Measurements from ENCODE around the gene NDUFB7. TPM values are rescaled to one million over a fixed set of nuclear protein-coding genes. Genes with fewer than 3 reads are reported as not detected.

The NDUFB7 gene
- total and polyA plus RNA-seq, 7 experiments from 2014 or later, result 50.6 to 210 (median 70.8) TPM

GRCh38 chr19:14533450-14533849 is 38.4 kb downstream of the NDUFB7 start:
- Histone ChIP-seq H3K27me3 (ENCODE audit: control insufficient read depth in 2 of 2, insufficient read depth in 2 of 2, low read length in 2 of 2) (no peaks in the 10 kb centered on the region), H3K27ac (ENCODE audit: low read depth, low read length) (no peak overlapping the region), H3K36me3 (ENCODE audit: control insufficient read depth in 2 of 3, insufficient read depth in 3 of 3, low read length in 3 of 3) (peaks cover 0 to 11% (median 3%) of the 10 kb centered on the region in 3 experiments), H3K4me1 (ENCODE audit: control insufficient read depth in 2 of 2, insufficient read depth in 2 of 2, low read length in 2 of 2) (peaks cover 19 to 34% of the 10 kb centered on the region in 2 donors), H3K9me3 (ENCODE audit: control insufficient read depth in 2 of 3, low read length in 3 of 3) (no peaks in the 10 kb centered on the region), H3K4me3 (ENCODE audit: low read length) (no peak overlapping the region)
- Mint-ChIP-seq H3K9me3 (no peaks in the 10 kb centered on the region), H3K4me1 (peaks cover 0 to 84% (median 50%) of the 10 kb centered on the region in 7 donors), H3K27ac (peak overlapping the region in 5 of 9 donors; percentile 24 to 70 (median 41)), H3K36me3 (peaks cover 0 to 4% (median 4%) of the 10 kb centered on the region in 5 donors), H3K4me3 (peak overlapping the region in 6 of 10 donors; percentile 12 to 88 (median 34)), H3K27me3 (no peaks in the 10 kb centered on the region)
- no peak for ATAC-seq
- intact Hi-C loops (cut with micrococcal nuclease), result no loop called here
- CTCF ChIA-PET, result interaction anchor here (2.0 kb wide), 1 partner anchor 26 kb away, joined by 8 read pairs; no protein-coding TSS in a partner anchor
- POLR2A ChIA-PET, result interaction anchor here (1.4 to 34.0 kb wide), 3 partner anchors 17 to 38 kb away, joined by 4 to 1101 read pairs (median 7); partner anchors contain the start of genes DNAJB1, GIPC1 and NDUFB7
- no peak for DNase-seq

- H3K9me3 Mint-ChIP-seq, result no peaks in the 10 kb centered on the region
- ChIA-PET CTCF (no interaction called here), POLR2A (interaction anchor here (0.8 to 34.0 kb wide), 6 partner anchors 20 to 41 kb away, joined by 3 to 1101 read pairs (median 4); partner anchors contain the start of genes DNAJB1, GIPC1 and NDUFB7)
- peaks cover 0 to 4% (median 4%) of the 10 kb centered on the region in 5 donors for H3K36me3 Mint-ChIP-seq
- peak overlapping the region; percentile 24 to 100 (median 97) for H3K27ac Mint-ChIP-seq
- Histone ChIP-seq H3K4me3 (ENCODE audit: low read length) (peak overlapping the region; percentile 96), H3K9me3 (ENCODE audit: control insufficient read depth in 2 of 3, low read length in 3 of 3) (no peaks in the 10 kb centered on the region), H3K4me1 (ENCODE audit: control insufficient read depth in 2 of 2, insufficient read depth in 2 of 2, low read length in 2 of 2) (peaks cover 21 to 25% of the 10 kb centered on the region in 2 donors), H3K27ac (ENCODE audit: low read depth, low read length) (peak overlapping the region; percentile 89), H3K27me3 (ENCODE audit: control insufficient read depth in 2 of 2, insufficient read depth in 2 of 2, low read length in 2 of 2) (no peaks in the 10 kb centered on the region), H3K36me3 (ENCODE audit: control insufficient read depth in 2 of 3, insufficient read depth in 3 of 3, low read length in 3 of 3) (peaks cover 0 to 11% (median 0%) of the 10 kb centered on the region in 3 experiments)
- H3K4me3 Mint-ChIP-seq, result peak overlapping the region; percentile 69 to 97 (median 92)
- intact Hi-C loops (cut with micrococcal nuclease), result no loop called here
- H3K27me3 Mint-ChIP-seq, result no peaks in the 10 kb centered on the region
- H3K4me1 Mint-ChIP-seq, result peaks cover 7 to 76% (median 51%) of the 10 kb centered on the region in 7 donors
- DNase-seq (no peak), ATAC-seq (no peak)
Measured at GRCh38 chr19:14530506-14530905, 41.4 kb downstream of the NDUFB7 start.

- no peaks in the 10 kb centered on the region for H3K9me3 Mint-ChIP-seq
- peaks cover 0 to 11% (median 0%) of the 10 kb centered on the region in 3 experiments for H3K36me3 ChIP-seq (ENCODE audit: control insufficient read depth in 2 of 3, insufficient read depth in 3 of 3, low read length in 3 of 3)
- peak overlapping the region; percentile 96 for H3K4me3 ChIP-seq (ENCODE audit: low read length)
- ChIA-PET CTCF (no interaction called here), POLR2A (interaction anchor here (1.0 to 34.0 kb wide), 4 partner anchors 20 to 41 kb away, joined by 3 to 1101 read pairs (median 4); partner anchors contain the start of genes DNAJB1, GIPC1 and NDUFB7)
- H3K27ac ChIP-seq (ENCODE audit: low read depth, low read length), result peak overlapping the region; percentile 89
- peak overlapping the region; percentile 88 to 97 (median 95) for H3K4me3 Mint-ChIP-seq
- no peaks in the 10 kb centered on the region for H3K27me3 ChIP-seq (ENCODE audit: control insufficient read depth in 2 of 2, insufficient read depth in 2 of 2, low read length in 2 of 2)
- peak overlapping the region; percentile 95 to 100 (median 98) for H3K27ac Mint-ChIP-seq
- H3K9me3 ChIP-seq (ENCODE audit: control insufficient read depth in 2 of 3, low read length in 3 of 3), result no peaks in the 10 kb centered on the region
- H3K4me1 ChIP-seq (ENCODE audit: control insufficient read depth in 2 of 2, insufficient read depth in 2 of 2, low read length in 2 of 2), result peaks cover 21 to 25% of the 10 kb centered on the region in 2 donors
- DNase-seq (peak in 6 of 9 donors; percentile 56 to 73 (median 70)), ATAC-seq (no peak)
- H3K36me3 Mint-ChIP-seq, result peaks cover 0 to 4% (median 4%) of the 10 kb centered on the region in 5 donors
- peaks cover 9 to 78% (median 54%) of the 10 kb centered on the region in 7 donors for H3K4me1 Mint-ChIP-seq
- intact Hi-C loops (cut with micrococcal nuclease), result no loop called here
- H3K27me3 Mint-ChIP-seq, result no peaks in the 10 kb centered on the region
Measured at GRCh38 chr19:14530005-14530348, 41.9 kb downstream of the NDUFB7 start.

GRCh38 chr19:14529254-14530004 is 42.4 kb downstream of the NDUFB7 start, which contains the start of gene TECR:
Gene TECR (plus strand): TSS chr19:14529594. CDS start chr19:14529697, 103 bp downstream.
- Mint-ChIP-seq H3K27ac (peak within 1 kb of the TSS; percentile 95 to 100 (median 98)), H3K36me3 (peaks cover 0 to 4% (median 4%) of the 10 kb centered on the region in 5 donors), H3K4me1 (peaks cover 9 to 72% (median 54%) of the 10 kb centered on the region in 7 donors), H3K4me3 (peak within 1 kb of the TSS; percentile 88 to 97 (median 95)), H3K9me3 (no peaks in the 10 kb centered on the region), H3K27me3 (no peaks in the 10 kb centered on the region)
- Histone ChIP-seq H3K27ac (ENCODE audit: low read depth, low read length) (peak within 1 kb of the TSS; percentile 89), H3K27me3 (ENCODE audit: control insufficient read depth in 2 of 2, insufficient read depth in 2 of 2, low read length in 2 of 2) (no peaks in the 10 kb centered on the region), H3K9me3 (ENCODE audit: control insufficient read depth in 2 of 3, low read length in 3 of 3) (no peaks in the 10 kb centered on the region), H3K4me3 (ENCODE audit: low read length) (peak within 1 kb of the TSS; percentile 96), H3K36me3 (ENCODE audit: control insufficient read depth in 2 of 3, insufficient read depth in 3 of 3, low read length in 3 of 3) (peaks cover 0 to 6% (median 0%) of the 10 kb centered on the region in 3 experiments), H3K4me1 (ENCODE audit: control insufficient read depth in 2 of 2, insufficient read depth in 2 of 2, low read length in 2 of 2) (peaks cover 22 to 30% of the 10 kb centered on the region in 2 donors)
- ATAC-seq (peak; percentile 96), DNase-seq (peak; percentile 98 to 100 (median 100))
- ChIA-PET CTCF (interaction anchor here (0.9 kb wide), 1 partner anchor 10 kb away, joined by 4 read pairs; no protein-coding TSS in a partner anchor), POLR2A (interaction anchor here (1.0 to 34.0 kb wide), 4 partner anchors 21 to 42 kb away, joined by 3 to 1101 read pairs (median 4); partner anchors contain the start of genes DNAJB1, GIPC1 and NDUFB7)
- intact Hi-C loops (cut with micrococcal nuclease), result loop anchor here (1.0 to 10.0 kb wide), 10 partner anchors 11 to 1795 kb away; partner anchors contain the start of genes DNAJB1 (in 2 of the 2), KLF2 (in 1 of the 2), NDUFB7 (in 1 of the 2) and TPM4 (in 1 of the 2)

GRCh38 chr19:14528419-14529253 is 43.2 kb downstream of the NDUFB7 start:
- Mint-ChIP-seq H3K4me1 (peaks cover 9 to 77% (median 52%) of the 10 kb centered on the region in 7 donors), H3K27ac (peak overlapping the region; percentile 95 to 100 (median 98)), H3K36me3 (peaks cover 0 to 4% (median 4%) of the 10 kb centered on the region in 5 donors), H3K4me3 (peak overlapping the region; percentile 88 to 97 (median 95)), H3K27me3 (no peaks in the 10 kb centered on the region), H3K9me3 (no peaks in the 10 kb centered on the region)
- H3K4me3 ChIP-seq (ENCODE audit: low read length), result peak overlapping the region; percentile 55
- ChIA-PET CTCF (interaction anchor here (0.6 to 0.9 kb wide), 3 partner anchors 9 to 251 kb away, joined by 3 to 5 read pairs (median 4); partner anchors contain the start of gene DNAJB1), POLR2A (interaction anchor here (34.0 kb wide), 1 partner anchor 20 kb away, joined by 1101 read pairs; the partner anchor contains the start of genes DNAJB1 and GIPC1)
- H3K36me3 ChIP-seq (ENCODE audit: control insufficient read depth in 2 of 3, insufficient read depth in 3 of 3, low read length in 3 of 3), result peaks cover 0 to 6% (median 0%) of the 10 kb centered on the region in 3 experiments
- no peaks in the 10 kb centered on the region for H3K9me3 ChIP-seq (ENCODE audit: control insufficient read depth in 2 of 3, low read length in 3 of 3)
- H3K4me1 ChIP-seq (ENCODE audit: control insufficient read depth in 2 of 2, insufficient read depth in 2 of 2, low read length in 2 of 2), result peaks cover 30 to 38% of the 10 kb centered on the region in 2 donors
- H3K27me3 ChIP-seq (ENCODE audit: control insufficient read depth in 2 of 2, insufficient read depth in 2 of 2, low read length in 2 of 2), result no peaks in the 10 kb centered on the region
- intact Hi-C loops (cut with micrococcal nuclease), result loop anchor here (1.0 to 10.0 kb wide), 10 partner anchors 10 to 1796 kb away; partner anchors contain the start of genes DNAJB1 (in 2 of the 2), KLF2 (in 1 of the 2), NDUFB7 (in 1 of the 2) and TPM4 (in 1 of the 2)
- DNase-seq, result no peak
- ATAC-seq, result peak; percentile 43
- H3K27ac ChIP-seq (ENCODE audit: low read depth, low read length), result peak overlapping the region; percentile 89
